GM19328 (cell line): ENCODE measurements around the gene ARHGAP15.

Experiments
- ATAC-seq: cut with Tn5 transposase; IDR thresholded peaks from one replicate; pipeline ENCODE4 v1.9.1; 2021; ENCODE audit warnings: mild to moderate bottlenecking, moderate library complexity; ENCODE audit not compliant: unreplicated experiment

ARHGAP15 gene

DNA sequence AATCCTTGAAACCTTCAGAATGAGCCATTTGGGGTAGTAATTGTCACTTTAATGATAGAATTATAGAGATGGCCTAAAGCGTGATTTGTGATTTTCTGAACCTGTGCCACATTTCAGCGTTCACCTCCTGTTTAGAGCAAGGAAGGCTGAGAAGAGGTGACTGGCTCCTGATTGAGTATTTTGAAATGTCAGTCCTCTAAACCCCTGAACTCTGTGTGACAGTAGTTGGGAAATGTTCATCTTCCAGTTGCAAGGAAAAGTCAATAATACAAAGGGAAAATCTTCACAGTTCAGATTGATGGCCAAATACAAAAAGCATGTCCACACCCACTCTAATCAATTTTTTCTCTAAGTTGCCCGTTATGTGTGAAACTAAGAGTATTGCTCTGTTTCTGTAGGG, 305.2 kb downstream of the ARHGAP15 start:
- ATAC-seq, result no peak

DNA sequence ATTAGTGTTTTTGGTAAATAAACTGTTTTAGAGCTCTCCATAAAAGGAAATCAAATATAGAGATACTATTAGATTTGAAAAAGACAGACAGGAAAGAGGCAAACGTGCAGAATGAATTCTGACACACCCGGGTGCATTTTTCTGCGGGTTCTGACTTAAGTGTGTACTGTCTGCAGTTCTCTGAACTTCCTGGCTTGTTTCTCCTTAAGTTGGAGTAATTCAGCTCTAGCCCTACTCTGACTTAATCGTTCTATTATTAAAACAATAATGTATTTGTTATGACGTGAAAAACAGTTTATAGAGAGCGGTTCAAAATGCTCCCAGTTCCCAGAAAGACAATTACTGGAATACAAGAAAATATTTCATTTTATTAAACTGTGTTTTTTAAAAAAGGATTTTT, 305.9 kb downstream of the ARHGAP15 start:
- ATAC-seq, result no peak

GRCh38 chr2:143436951-143437350, 307.7 kb downstream of the ARHGAP15 start:
- no peak for ATAC-seq

- no peak for ATAC-seq
Measured at GRCh38 chr2:143440411-143441012, 311.3 kb downstream of the ARHGAP15 start.

GRCh38 chr2:143442193-143442592, 313.0 kb downstream of the ARHGAP15 start:
- no peak for ATAC-seq

GRCh38 chr2:143451642-143452281, 322.5 kb downstream of the ARHGAP15 start:
- ATAC-seq, result no peak

DNA sequence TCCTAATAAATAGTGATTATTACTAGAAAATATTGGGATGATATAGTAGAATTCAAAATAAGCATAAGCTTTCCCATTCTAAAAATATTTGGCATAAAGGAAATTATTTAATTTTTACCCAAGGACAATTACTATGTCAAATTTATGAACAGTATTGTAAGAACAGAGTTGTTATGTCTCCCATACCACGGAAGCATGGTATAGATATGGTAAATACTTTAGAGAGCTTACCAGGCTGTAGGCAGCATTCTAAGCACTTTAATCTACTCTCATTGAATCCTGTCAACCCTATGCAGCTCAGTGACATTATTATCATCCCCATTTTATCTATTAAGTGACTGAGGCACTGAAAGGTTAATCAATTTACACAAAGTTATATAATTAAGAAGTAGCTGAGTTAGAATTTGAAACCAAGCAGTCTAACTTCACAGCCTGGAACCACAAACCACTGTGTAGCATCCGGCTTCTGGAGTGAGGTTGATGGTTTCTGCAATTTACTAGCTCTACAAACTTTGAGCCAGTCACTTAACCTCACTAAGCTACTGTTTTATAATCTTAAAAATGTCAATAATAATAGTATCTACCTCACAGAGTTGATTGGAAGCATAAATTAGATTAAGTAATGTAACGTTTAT, 323.7 kb downstream of the ARHGAP15 start:
- ATAC-seq, result no peak

DNA sequence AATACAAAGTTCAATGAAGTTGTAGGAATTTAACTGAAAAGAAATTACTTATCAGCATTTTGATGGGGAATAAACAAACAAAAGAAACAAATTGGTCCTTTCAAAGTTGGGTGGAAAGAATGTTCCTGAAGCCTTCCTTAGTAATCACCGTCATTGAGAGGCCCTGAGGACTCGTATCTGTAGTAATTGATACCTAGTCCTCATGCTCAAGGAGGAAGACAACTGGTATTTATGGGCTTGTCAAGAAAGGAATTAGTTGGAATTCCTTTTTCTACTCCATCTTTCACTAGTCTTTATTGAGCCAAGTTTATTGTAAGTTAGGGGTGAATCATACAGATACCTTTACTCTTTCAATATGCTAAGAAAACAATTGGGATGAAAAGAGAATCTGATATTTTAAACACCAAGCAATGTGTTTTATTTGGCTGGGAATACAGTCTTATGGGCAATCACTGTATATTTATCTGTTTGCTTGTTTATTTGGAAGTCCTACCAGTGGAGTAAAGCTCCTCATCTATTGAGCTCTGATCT, 324.8 kb downstream of the ARHGAP15 start:
- ATAC-seq, result no peak

DNA sequence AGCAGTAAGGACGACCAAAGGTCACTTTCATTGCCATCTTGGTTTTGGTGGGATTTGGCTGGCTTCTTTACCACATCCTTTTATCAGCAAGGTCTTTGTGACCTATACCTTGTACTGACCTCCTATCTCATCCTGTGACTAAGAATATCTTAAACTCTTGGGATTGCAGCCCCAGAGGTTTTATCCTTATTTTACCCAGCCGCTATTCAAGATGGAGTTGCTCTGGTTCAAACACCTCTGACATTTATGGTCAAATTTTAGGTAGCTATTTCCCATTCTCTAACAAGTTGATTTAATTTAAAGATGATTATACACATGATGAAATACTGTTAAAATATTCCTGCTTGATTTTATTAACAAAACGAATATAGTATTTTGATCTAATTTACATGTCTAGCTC, 326.1 kb downstream of the ARHGAP15 start:
- no peak for ATAC-seq

- no peak for ATAC-seq
Measured at GRCh38 chr2:143458258-143459190, 329.3 kb downstream of the ARHGAP15 start.

DNA sequence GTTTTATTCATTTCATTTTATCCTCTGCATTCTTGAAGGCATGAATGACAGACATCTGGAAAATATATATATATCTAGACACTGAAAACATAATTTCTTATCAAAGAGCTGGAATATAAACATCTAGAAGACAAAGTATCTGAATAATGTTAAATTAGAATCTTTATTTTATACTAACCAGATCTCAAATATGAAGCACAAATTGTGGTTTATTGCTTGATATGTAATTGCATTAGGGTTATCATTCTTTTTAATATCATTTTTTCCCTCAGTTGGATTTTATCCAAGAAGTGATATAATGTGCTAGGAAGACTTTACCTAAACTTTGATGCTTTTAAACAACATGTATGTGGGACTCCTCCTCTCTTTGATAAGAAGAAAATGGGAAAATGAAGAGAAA, 331.2 kb downstream of the ARHGAP15 start:
- ATAC-seq, result no peak

- ATAC-seq, result no peak
Measured at GRCh38 chr2:143463719-143464118, 334.5 kb downstream of the ARHGAP15 start.

DNA sequence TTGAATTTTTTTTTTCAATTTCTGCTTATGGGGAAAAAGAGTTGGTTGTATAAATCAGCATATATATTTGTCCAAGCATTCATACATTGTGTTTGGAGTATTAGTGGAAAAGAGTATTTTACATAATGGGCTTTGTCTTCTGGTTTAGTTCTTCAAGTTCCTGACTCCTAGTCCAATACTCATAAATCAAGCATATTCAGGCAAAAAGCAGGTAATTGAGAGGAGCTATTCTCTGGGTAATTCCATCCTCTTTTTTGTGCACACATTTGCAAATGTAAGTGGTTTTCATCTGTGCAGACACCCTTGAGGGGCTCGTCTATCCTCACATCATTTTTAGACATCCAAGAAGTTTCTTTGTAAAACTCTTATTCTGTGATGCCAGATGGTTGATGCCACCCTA, 337.2 kb downstream of the ARHGAP15 start:
- no peak for ATAC-seq

DNA sequence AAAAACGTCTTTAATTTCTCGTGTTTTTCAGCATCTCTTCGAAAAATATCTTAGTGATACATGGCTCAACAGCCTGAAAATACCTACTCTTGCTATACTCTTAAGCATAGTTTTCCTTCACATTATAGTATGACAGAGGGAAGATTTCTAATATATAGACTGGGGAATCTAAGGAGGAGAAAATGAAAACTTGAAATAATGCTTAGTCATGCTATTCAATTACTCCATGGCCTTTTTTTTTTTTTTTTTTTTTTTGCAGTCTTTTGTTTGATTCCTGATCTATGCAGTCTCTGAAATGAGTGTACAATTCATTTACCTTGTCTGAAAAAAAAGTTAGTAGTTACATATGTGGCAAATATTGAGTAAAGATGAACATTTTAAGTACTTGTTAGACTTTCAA, 337.8 kb downstream of the ARHGAP15 start:
- ATAC-seq, result no peak

GRCh38 chr2:143468341-143468888, 339.2 kb downstream of the ARHGAP15 start:
- peak; percentile 59 for ATAC-seq

- ATAC-seq, result no peak
Measured at GRCh38 chr2:143469323-143469722, 340.1 kb downstream of the ARHGAP15 start.

- no peak for ATAC-seq
Measured at GRCh38 chr2:143471550-143471949, 342.3 kb downstream of the ARHGAP15 start.

- ATAC-seq, result no peak
Measured at GRCh38 chr2:143473216-143473615, 344.0 kb downstream of the ARHGAP15 start.

DNA sequence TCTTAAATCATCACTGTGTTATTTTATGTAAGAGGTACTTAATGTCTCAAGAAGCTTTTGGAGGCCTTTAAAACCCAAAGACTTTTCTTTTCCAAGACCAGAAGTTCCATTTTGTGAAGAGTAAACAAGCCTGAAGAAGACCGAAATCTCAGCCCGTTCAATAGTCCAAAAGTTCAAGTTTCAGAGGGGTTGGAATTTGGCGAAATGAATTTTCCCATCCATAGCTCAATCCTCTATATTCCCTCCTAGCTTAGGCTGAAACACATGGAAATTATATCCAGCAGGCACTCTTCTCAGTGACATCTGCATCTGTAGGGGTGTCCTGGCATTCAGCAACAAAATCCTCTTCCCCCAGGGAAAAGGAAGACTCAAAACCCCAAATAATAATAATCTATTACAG, 344.6 kb downstream of the ARHGAP15 start:
- no peak for ATAC-seq

DNA sequence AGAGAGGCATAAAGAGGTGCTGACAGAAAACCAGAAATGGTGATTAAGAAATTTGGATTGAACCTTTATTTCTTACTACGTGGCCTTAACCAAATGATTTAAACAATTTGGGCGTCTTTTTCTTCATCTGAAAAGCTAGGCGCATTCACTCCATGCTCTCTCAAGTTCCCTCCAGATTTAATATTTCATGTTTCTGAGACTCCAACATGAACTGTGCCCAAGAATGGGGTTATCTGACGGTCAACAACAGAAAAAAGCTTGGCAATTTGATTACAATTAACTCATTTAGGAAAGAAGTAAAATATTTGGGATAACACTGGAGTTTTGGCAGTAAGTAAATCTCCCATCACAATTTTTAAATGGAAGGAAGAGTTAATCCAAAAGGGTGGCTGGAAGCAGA, 345.4 kb downstream of the ARHGAP15 start:
- no peak for ATAC-seq
